HG02623 (cell line): ENCODE results near the gene CUEDC1.

ENCODE experiments used
- ATAC-seq: cut with Tn5 transposase; IDR thresholded peaks from one replicate; pipeline ENCODE4 v1.9.1; 2021; ENCODE audit warnings: moderate library complexity; ENCODE audit not compliant: unreplicated experiment

CUEDC1 gene

GRCh38 chr17:57902117-57902799 lies 53.0 kb downstream of the CUEDC1 start:
- ATAC-seq, result peak; percentile 60

- no peak for ATAC-seq
These were observed 54.0 kb downstream of the CUEDC1 start for GRCh38 chr17:57900991-57901743.

GRCh38 chr17:57899822-57900221 lies 55.4 kb downstream of the CUEDC1 start:
- ATAC-seq, result no peak

GRCh38 chr17:57899391-57899790 lies 55.8 kb downstream of the CUEDC1 start:
- ATAC-seq, result no peak

GRCh38 chr17:57898487-57899311 lies 56.5 kb downstream of the CUEDC1 start:
- ATAC-seq, result no peak

GRCh38 chr17:57895382-57896060 lies 59.7 kb downstream of the CUEDC1 start:
- no peak for ATAC-seq

- no peak for ATAC-seq
These were observed 60.4 kb downstream of the CUEDC1 start for GRCh38 chr17:57894848-57895247.

GRCh38 chr17:57892820-57893595 lies 62.2 kb downstream of the CUEDC1 start:
- no peak for ATAC-seq

GRCh38 chr17:57892146-57892819 lies 62.9 kb downstream of the CUEDC1 start:
- ATAC-seq, result no peak

- no peak for ATAC-seq
These were observed 64.4 kb downstream of the CUEDC1 start for GRCh38 chr17:57890857-57891232.

GRCh38 chr17:57889892-57890856 lies 65.0 kb downstream of the CUEDC1 start:
- no peak for ATAC-seq

- ATAC-seq, result no peak
These were observed 66.0 kb downstream of the CUEDC1 start for GRCh38 chr17:57889252-57889651.

GRCh38 chr17:57888311-57889216 lies 66.6 kb downstream of the CUEDC1 start:
- no peak for ATAC-seq

- ATAC-seq, result no peak
These were observed 68.1 kb downstream of the CUEDC1 start for GRCh38 chr17:57887161-57887560.

- no peak for ATAC-seq
These were observed 69.2 kb downstream of the CUEDC1 start for GRCh38 chr17:57886020-57886419.

- no peak for ATAC-seq
These were observed 69.9 kb downstream of the CUEDC1 start for GRCh38 chr17:57885148-57885915.
